NCI-H82 treated with DMSO at 0.1 percent for 48 hours (cell line): Measurements from ENCODE around the gene KCNQ4.

ENCODE experiments used
- DNase-seq: peaks from one replicate; lab custom pipeline; 2025; ENCODE audit not compliant: unreplicated experiment; lab: John Stamatoyannopoulos, UW

Gene KCNQ4

DNA sequence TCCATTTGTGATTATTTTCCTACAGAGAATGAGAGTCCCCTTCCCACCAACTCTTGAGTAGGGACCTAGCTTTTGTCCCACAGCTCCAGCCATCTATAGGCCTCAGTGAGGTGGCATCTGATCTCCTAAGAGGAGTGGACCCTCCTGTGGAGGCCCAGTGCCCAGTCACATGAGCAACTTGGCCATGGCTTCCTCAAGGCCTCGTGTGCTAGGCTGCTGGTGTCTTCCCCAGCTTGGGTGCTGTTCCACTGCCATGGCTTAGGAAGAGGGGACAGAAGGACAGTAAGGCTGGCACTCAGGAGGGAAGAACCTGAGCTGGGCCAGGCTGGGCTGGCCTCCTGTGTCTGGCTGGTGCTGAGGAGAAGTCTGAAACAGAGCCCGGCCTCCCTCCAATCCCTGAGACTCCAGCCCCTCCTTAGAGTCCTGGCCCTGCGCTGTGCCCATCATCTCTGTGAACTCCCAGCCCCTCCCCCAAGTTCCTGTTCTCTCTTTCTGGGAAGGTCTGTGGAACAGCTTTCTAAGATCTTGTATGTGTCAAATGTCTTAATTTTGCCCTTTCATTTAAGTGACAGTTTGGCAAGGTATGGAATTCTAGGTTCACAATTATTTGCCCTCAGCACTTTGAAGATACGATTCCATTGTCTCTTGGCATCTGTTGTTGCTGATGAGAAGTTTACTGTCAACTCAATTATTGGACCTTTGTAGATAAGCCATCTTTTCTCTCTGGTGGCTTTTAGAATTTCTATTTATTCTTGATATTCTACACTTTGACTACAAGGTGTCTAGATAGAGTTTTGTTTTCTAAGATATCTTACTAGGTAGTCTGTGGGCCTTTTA, 7.1 kb upstream of the KCNQ4 start:
- DNase-seq: no peak

DNA sequence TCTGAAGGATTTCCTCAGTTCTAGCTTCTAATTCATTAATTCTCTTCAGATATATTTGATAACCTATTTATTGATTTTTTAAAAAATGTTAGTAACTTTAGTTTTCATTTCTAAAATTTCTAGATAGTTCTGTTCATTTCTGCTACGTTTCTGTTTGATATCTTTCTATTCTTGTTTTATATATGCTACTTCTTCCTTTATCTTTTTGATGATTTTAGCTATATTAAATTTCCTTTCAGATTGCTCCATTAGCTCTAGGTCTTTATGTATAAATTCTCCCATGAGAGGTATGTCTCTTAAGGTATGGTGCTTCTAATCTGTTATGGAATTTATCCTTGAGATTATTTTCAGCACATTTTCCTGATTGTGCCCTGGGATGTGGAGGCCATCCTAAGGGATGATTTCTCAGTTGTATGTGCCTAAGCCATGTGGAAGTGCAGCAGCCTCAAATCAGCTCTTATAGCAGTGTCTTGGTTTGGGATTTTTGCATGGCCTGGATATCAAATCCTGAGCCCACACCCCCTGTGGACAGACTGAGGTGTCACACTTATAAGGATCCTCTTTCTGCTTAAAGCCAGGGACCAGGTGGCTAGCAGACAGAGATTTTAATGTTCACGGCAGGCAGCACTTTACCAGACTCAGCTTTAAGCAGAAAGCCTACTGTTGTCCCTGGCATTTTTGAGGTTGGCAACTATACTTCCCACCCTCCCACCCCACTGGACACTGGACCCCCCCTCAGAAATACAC, 6.2 kb upstream of the KCNQ4 start:
- no peak for DNase-seq

DNA sequence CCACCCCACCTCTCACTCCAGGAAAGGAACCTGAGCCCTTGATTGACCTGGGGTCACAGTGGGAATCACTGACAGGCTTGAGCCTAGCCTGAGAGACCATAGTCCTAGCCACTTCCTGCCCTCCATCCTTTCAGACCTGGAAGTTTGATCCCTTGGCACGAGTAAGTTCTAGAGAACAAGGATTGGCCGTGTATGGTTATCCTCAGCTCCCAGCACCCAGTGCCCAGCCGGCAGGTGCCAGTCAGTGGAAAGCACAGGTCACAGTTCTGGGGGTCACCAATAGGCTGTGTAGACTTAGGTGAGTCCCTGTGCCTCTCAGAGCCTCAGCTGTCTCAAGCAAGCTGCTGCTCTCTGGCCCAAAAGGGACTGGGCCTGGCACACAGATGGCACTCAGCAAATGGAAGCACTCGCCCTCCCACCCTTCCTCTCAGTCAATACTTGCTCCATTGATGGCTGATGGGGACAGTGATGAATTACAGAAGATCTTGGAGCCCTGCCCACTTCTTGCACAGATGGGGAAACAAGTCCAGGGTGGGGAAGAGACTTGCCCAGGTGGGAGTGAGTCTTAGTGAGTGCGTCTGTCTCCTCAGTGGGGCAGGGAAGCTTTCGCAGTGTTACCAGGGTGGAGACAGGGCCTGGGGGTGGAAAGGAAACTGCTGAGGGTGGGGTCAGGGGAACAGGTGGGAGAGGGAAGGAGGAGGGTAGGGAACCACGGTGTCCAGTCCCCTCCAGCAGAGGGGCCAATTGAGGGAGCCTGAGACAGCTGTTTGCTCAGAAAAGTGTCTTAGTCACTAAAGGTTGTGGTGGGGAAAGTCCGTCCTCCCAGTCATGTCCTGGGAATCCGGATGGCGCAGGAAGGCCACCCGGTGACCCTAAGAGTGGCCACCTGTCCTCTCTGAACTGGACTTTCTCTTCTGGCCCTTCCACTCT, 2.6 kb upstream of the KCNQ4 start:
- DNase-seq: no peak

DNA sequence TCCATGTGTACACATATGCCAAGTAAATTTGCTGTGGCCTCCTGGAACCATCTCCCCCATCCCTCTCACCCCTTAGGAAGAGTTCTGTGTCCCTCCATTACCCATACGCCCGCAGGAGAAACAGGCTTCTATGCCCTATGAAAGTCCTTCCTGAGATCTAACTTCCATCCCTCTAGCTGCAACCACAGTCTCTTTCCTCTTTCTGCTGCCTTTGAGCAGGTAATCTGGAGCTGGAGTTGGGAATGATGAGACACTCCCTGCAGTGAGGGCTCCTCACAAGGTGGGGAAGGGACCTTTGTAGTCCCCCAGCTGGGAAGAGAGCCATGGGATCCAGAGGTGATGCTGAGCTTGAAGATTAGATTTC, 2.0 kb upstream of the KCNQ4 start:
- no peak for DNase-seq

DNA sequence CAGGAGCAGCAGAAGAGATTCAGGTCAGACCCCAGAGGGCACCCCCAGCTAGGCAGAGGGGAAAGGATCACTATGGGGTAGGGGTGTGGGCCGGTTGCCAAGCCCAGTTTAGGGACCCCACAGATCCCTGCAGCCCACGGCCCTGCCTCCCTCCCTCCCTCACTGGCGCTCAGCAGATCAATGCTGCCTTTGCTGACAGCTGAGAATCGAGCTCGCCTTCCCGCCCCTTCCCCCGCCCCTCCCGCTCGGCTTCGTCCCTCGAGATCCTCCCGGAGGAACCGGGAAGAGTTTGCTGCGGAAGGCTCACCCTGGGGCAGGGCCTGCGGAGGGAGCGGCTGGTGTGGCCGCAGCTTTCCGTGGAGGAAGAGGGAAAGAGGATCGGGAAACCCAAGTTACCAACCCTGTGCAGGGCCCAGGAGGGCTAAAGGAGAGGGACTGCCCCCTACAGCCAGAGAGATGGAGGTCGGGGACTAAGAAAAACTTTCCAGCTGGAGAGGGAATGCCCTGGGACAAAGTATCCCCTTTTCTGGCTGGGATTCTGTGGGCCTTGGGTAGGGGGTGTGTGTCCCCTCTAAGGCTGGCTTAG, 1.1 kb upstream of the KCNQ4 start:
- peak; percentile 30 for DNase-seq

DNA sequence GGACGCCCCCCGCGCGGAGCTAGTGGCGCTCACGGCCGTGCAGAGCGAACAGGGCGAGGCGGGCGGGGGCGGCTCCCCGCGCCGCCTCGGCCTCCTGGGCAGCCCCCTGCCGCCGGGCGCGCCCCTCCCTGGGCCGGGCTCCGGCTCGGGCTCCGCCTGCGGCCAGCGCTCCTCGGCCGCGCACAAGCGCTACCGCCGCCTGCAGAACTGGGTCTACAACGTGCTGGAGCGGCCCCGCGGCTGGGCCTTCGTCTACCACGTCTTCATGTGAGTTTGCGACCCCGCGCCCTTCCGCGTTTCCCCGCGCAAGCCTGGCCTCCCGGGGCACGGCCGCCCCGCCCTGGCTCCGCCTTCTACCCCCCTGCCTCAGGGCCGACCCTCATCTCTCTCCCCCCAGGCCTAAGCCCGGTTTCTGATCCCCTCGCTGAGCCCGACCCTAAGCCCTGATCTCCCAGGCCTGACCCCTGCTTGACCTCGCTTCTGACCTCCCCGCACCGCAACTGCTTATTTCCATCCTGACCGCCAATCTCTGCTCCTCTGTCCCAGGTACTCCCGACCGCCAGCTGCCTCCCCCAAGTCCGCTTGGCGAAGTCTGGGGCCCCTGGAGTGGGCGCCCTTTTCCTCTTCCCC, 669 bp downstream of the KCNQ4 start:
- DNase-seq: no peak

- no peak for DNase-seq
Measured at GRCh38 chr1:40784771-40785151, 1.2 kb downstream of the KCNQ4 start.

GRCh38 chr1:40785446-40785845, 1.9 kb downstream of the KCNQ4 start:
- no peak for DNase-seq

DNA sequence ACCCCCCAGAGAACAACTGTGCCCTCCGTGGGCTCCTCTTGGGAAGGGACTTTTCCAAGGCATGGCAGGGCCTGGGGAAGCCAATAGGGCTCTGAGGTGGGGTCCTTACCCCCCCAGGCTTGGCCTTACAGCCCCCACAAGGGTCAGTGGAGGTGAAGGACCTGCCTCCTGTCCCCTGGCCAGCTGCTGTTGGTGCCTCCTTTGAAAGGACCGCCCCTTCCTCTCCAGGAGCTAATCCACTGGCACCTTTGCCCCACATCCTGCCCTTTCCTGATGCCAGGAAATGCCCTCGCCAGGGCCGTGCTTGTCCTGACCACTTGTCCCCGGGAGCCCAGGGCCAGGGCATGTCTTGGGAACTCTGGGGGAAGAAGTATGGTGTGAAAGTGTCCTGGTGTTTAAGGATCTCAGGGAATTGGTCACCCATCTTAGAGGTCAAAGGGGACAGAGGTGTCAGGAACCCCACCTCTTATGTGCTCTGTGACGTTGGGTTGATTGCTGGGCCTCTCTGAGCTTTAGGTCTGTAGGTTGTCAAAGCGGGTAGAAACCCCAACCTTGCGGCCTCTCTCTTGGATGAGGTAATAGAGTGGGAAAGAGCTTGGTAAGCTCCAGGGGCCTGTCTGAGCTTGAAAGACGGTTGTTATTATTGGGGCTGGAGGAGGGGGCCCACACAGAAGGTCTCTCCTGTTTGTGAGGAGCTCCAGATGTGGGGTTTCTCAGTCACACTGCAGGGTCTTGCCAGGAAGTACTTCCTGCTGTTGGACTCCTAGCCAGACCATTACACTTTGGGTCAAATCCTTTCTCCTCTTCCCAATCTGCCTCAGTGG, 2.8 kb downstream of the KCNQ4 start:
- DNase-seq: no peak

DNA sequence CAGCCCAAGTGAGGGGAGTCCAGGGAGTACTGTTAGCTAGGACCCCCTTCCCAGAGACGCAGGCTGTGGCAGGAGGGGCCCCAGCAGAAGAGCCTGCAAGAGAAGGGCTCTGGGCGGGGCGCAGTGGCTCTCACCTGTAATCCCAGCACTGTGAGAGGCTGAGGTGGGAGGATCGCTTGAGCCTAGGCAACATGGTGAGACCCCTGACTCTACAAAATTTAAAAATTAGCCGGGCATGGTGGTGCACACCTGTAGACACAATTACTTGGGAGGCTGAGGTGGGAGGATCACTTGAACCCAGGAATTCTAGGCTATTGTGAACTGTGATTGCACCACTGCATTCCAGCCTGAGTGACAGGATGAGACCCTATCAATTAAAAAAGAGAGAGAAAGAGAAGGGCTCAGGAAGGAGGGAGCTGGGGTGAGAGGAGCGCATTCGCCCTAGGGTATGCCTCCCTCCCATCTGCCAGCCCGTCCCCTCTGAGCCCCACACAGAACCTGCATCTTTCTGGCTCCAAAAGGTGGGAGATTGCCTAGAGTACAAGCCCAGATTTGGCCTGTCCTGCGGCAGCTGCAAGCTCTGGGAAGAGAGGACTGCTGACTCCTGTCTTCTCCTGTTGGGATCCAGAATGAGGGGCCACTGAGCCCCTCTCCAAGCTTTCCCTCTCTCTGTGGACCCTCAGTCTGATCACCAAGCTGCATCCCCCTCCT, 3.6 kb downstream of the KCNQ4 start:
- no peak for DNase-seq

DNA sequence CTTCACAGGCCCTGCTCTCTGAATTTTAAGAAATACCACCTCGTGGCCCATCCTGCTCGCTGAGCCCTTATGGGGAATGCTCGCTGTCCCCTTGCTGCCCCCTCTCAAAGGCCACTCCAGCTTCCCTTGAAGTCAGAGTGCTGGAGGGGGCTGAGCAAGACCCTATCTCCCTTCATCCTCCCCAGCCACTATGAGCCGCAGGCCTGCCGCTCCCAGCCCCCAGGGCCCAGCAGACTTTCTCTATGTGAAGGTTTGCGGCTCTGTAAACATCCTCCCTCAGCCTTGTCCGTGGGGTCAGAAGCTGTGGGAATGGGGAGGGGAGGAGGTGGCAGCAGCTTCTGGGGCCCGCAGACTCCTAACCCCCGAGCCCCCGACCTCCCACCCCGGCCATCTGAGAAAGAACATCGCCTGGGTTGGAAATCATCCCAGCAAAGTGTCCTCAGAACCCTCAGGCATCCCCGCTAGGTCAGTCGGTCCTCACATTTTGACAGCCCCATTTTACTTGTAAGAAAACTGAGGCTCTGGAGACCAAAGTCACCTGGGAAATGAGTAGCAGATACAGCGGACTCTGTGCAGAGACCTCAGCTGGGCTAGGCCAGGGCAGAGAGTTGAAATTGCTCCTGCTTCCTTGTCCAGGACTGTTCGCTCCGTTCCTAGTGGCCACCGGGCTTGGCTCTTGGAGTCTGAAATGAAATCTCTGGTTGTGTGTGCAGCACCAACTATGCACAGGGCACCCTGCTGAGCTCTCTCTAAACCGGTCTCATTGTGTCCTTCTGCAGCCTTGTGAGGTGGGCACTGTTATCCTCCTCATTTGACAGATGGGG, 4.4 kb downstream of the KCNQ4 start:
- DNase-seq: no peak

DNA sequence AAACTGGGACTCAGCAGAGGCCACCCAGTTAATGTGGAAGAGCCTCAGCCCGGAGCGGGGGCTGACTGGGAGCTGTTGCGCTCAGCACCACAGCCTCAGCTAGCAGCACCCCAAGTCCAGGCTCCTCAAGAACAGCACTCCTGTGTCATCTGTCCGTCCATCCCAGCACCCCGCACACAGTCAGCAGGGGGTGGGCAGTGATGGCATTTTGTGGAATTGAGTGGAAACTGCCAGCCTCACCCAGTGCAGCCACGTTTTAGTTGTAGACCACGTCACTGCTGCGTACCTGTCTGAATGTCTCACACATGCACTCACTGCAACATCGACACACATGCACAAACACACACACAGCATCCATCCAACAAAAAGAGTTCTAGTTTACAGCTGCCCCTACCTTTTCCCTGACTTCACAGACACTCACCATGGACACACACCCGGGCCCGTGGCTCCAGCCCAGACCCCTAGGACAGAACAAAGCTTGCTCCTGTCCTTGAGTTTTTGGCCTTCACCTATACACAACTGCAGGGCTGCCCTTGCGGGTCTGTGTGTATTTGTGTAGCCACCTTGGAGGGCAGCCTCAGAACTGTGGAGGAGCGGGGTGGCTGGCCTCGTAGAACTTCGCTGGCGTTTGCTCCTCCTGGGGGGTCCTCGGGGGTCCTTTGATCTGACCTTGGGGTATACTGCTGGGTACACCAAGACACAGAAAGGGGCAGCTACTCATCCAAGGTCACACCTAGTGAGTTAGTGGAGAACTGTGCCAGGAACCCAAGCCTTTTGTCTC, 5.2 kb downstream of the KCNQ4 start:
- no peak for DNase-seq

DNA sequence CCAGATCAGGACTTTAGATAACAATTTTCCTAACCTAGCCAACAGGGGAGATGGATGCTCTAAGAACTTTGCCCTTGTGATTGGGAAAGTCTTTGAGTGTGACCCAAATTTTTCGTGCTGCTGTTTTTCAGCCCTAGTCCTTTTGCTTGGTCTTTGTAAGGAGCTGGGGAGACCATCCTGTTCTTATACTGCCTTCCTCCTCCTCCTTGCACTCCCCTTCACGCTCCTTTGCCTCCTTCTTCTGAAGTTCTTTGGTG, 5.7 kb downstream of the KCNQ4 start:
- DNase-seq: no peak

DNA sequence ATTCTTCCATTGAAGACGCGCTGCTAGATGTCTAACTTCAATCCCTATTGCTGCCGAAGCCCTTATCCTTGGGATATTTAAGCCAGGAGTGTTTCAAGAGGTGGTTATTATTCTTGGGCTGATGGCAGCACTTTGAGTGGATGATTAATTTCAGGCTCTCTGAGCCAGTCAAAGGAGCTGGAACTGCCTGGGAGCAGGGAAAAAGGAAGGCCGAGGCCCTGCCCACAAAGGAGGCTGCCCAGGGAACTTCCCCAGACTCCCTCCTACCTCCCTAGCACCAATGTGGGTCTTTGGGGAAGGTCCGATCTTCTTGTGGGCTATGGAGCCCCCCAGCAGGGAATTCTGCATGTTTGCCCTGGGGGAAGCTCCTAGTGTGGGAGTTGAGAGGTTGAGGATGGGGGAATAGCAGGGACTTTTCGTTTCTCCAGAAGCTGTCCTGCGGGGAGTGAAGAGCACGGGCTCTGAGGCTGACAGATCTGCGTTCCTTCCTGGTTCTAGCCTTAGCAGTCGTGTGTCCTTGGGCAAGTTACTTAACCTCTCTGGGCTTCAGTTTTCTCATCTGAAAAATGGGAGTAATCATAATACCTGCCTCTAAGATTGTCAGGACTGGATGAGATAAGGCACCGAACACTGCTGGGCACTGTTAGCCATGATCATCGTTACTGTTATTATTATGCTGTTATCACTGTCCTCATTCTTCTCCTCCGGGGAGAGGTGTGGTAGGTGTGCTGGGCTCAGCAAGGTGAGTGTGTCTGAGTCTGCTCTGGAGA, 6.3 kb downstream of the KCNQ4 start:
- DNase-seq: no peak

GRCh38 chr1:40792036-40792435, 8.4 kb downstream of the KCNQ4 start:
- no peak for DNase-seq

DNA sequence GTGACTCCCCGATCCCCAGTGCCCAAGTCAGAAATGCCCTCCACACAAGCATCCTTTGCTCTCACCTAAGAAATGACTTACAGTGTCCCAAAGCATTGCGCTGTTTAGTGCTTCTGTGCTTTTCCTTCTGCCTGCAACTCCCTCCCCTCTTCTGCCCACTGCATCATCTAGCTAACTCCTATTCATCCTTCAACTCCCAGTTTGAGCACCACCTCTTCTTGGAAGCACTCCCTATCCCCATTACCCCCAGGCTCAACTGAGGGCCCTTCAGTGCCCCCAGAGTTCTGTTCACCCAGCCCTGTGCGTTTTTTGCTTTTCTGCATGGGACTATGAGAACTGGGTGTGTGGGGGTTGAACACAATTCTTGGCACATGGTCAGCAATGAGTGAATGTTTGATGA, 10.0 kb downstream of the KCNQ4 start:
- DNase-seq: no peak

GRCh38 chr1:40794048-40794447, 10.5 kb downstream of the KCNQ4 start:
- DNase-seq: no peak
